A549 (cell line): ENCODE data around the gene FGGY. TPM values are rescaled to one million over a fixed set of nuclear protein-coding genes. Genes with fewer than 3 reads are reported as not detected.

Source experiments
- ATAC-seq, 2 experiments: fragments of 200-7000 bp in 1 of 2; fragments of >200 bp in 1 of 2; cut with Nextera tagmentation in 1 of 2; cut with Tn5 transposase in 1 of 2; 3 replicates each; pipeline versions ENCODE4 v1.8.0 to v1.9.1; 2018 to 2020; ENCODE audit warnings: mild to moderate bottlenecking in 1 of 2, moderate library complexity in 1 of 2
- CTCF ChIA-PET: fragments of 300-600 bp; sonication (Branson Sonifier 250); formaldehyde crosslinking; extraction: SDS; loops from one replicate; lab custom pipeline; 2021; ENCODE audit warnings: antibody characterized with exemption, inconsistent platforms; lab: Yijun Ruan, JAX
- POLR2A ChIA-PET: fragments of 350-600 bp; formaldehyde crosslinking; extraction: SDS; loops from one replicate; lab custom pipeline; 2021; ENCODE audit warnings: antibody characterized with exemption, inconsistent platforms; lab: Yijun Ruan, JAX
- DNase-seq, 2 experiments: peaks; one replicate each; pipeline versions ENCODE4 v3.0.0 to v3.0.0-alpha.2; 2011 to 2016; ENCODE audit warnings: low read depth in 1 of 2, low spot score in 1 of 2
- FAIRE-seq: peaks from 2 replicates; lab custom pipeline; 2011; peaks lifted over from hg19 to GRCh38; lab: Jason Lieb, UNC
- H3K27ac ChIP-seq, 2 experiments: fragments of >200 bp; sonication (Bioruptor Twin); formaldehyde crosslinking; 3 replicates each; pipeline ENCODE4 v1.5.1; 2016 to 2017
- H3K4me1 ChIP-seq: fragments of >200 bp; sonication (Bioruptor Twin); formaldehyde crosslinking; 3 replicates; pipeline ENCODE4 v1.6.1; 2016
- H3K4me2 ChIP-seq: fragments of >200 bp; sonication (Bioruptor Twin); formaldehyde crosslinking; 3 replicates; pipeline ENCODE4 v1.6.1; 2016
- H3K4me3 ChIP-seq: fragments of >200 bp; sonication (Bioruptor Twin); formaldehyde crosslinking; 3 replicates; pipeline ENCODE4 v1.5.1; 2016
- H3K9me3 ChIP-seq: fragments of >200 bp; sonication (Bioruptor Twin); formaldehyde crosslinking; 3 replicates; pipeline ENCODE4 v1.6.1; 2016
- BCL3 ChIP-seq: fragments of >200 bp; sonication (Bioruptor Twin); formaldehyde crosslinking; IDR thresholded peaks from 3 replicates; pipeline ENCODE4 v1.6.1; 2016
- CHD2 ChIP-seq: fragments of 150-350 bp; IDR thresholded peaks from 2 replicates; pipeline ENCODE4 v1.6.1; 2014; ENCODE audit warnings: low read length; ENCODE audit not compliant: partially characterized antibody
- HOXB13 ChIP-seq: fragments of 250-450 bp; sonication (Bioruptor Pico); IDR thresholded peaks from 2 replicates; pipeline ENCODE4 v1.5.0; 2020; ENCODE audit warnings: low read depth, mild to moderate bottlenecking, moderate library complexity
- JUN ChIP-seq, 2 experiments: fragments of >200 bp; sonication (Bioruptor Twin); formaldehyde crosslinking; IDR thresholded peaks; 2 replicates in 1 of 2; 3 replicates in 1 of 2; pipeline ENCODE4 v1.6.1; 2016 to 2017
- MAFK ChIP-seq: fragments of 450-650 bp; IDR thresholded peaks from 2 replicates; pipeline ENCODE4 v1.6.1; 2014; ENCODE audit not compliant: partially characterized antibody
- MAZ ChIP-seq: fragments of 150-350 bp; IDR thresholded peaks from 2 replicates; pipeline ENCODE4 v1.6.1; 2014; ENCODE audit warnings: antibody characterized with exemption, low read depth, low read length, borderline replicate concordance
- NR3C1 ChIP-seq: fragments of >200 bp; sonication (Bioruptor Twin); formaldehyde crosslinking; IDR thresholded peaks from 3 replicates; pipeline ENCODE4 v1.6.1; 2017
- PHF8 ChIP-seq: fragments of 200-600 bp; sonication (generic); IDR thresholded peaks from 2 replicates; pipeline ENCODE4 v1.6.1; 2016; ENCODE audit warnings: low read depth, mild to moderate bottlenecking, antibody characterized with exemption, moderate library complexity, borderline replicate concordance
- POLR2A ChIP-seq: IDR thresholded peaks from 2 replicates; pipeline ENCODE4 v1.6.1; 2012; ENCODE audit warnings: mild to moderate bottlenecking, low read length
- RCOR1 ChIP-seq: fragments of 150-350 bp; IDR thresholded peaks from 2 replicates; pipeline ENCODE4 v1.6.1; 2014; ENCODE audit warnings: antibody characterized with exemption, low read length, low read depth
- RNF2 ChIP-seq: fragments of 200-600 bp; sonication (generic); IDR thresholded peaks from 2 replicates; pipeline ENCODE4 v1.6.1; 2016; ENCODE audit warnings: low read depth, mild to moderate bottlenecking, antibody characterized with exemption, moderate library complexity, borderline replicate concordance
- SREBF2 ChIP-seq: fragments of 450-650 bp; IDR thresholded peaks from 2 replicates; pipeline ENCODE4 v1.6.1; 2014; ENCODE audit warnings: mild to moderate bottlenecking, moderate library complexity
- USF2 ChIP-seq: fragments of 450-650 bp; IDR thresholded peaks from 2 replicates; pipeline ENCODE4 v1.6.1; 2014; ENCODE audit warnings: antibody characterized with exemption
- ZC3H11A ChIP-seq: fragments of 450-650 bp; IDR thresholded peaks from 2 replicates; pipeline ENCODE4 v1.6.1; 2014; ENCODE audit warnings: antibody characterized with exemption, mild to moderate bottlenecking
- ZFP36 ChIP-seq: fragments of 450-650 bp; IDR thresholded peaks from 2 replicates; pipeline ENCODE4 v1.6.1; 2014; ENCODE audit warnings: borderline replicate concordance; ENCODE audit not compliant: partially characterized antibody
- ZSCAN20 ChIP-seq: fragments of 250-450 bp; sonication (Bioruptor Pico); IDR thresholded peaks from 2 replicates; pipeline ENCODE4 v1.8.0; 2022; ENCODE audit warnings: mild to moderate bottlenecking, moderate library complexity
- WGBS: methylation state at CpG from one replicate; pipeline ENCODE4 v1.1.6; 2017; ENCODE audit errors: missing lambda C conversion rate; 5-methylcytosine and 5-hydroxymethylcytosine counted together
- polyA plus RNA-seq, 4 experiments: library from polyadenylated mRNA; depleted of rRNA in 3 of 4; stranded (reverse); fragments of >200 nt; fragmentation: RNase III in 1 of 4; extraction: RNeasy Plus Mini Kit Qiagen cat#74134 plus additional on column Dnase treatment in 1 of 4; gene quantifications; 2 replicates in 3 of 4; 3 replicates in 1 of 4; pipeline ENCODE4 v1.2.3, GENCODE V29; 2011 to 2017
- TF ChIP-seq, protein P1 (sequence below): fragments of >200 bp; sonication (Bioruptor Twin); formaldehyde crosslinking; IDR thresholded peaks from 3 replicates; pipeline ENCODE4 v1.5.1; 2016
- TF ChIP-seq, protein P2 (sequence below): IDR thresholded peaks from 2 replicates; pipeline ENCODE4 v1.6.1; 2012; ENCODE audit warnings: low read depth, borderline replicate concordance
- TF ChIP-seq, protein P3 (sequence below): fragments of >200 bp; sonication (Bioruptor Twin); formaldehyde crosslinking; IDR thresholded peaks from 2 replicates; pipeline ENCODE4 v1.6.1; 2016
- TF ChIP-seq, protein P4 (sequence below): fragments of 200-600 bp; sonication (generic); IDR thresholded peaks from 2 replicates; pipeline ENCODE4 v1.6.1; 2016; ENCODE audit warnings: antibody characterized with exemption, mild to moderate bottlenecking, moderate library complexity

The FGGY gene
- polyA plus RNA-seq, 2 of the 4 experiments (the other 2 are of a cell fraction) = 2.9 to 4.8 TPM

DNA sequence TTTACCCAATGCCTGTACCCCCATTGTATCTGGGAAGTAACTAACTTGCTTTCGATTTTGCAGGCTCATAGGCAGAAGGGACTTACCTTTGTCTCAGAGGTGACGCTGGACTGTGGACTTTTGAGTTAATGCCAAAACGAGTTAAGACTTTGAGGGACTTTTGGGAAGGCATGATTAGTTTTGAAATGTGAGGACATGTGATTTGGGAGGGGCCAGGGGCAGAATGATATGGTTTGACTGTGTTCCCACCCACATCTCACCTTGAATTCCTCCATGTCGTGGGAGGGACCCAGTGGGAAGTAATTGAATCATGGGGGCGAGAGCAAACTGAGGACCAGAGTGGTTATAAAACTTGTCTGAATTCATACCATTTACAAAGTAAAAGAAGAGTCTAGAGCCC is 440.7 kb downstream of the FGGY start (continued):
- TF ChIP-seq NR3C1 (no peak), HOXB13 (no peak), MAFK (no peak), ZC3H11A (no peak)

DNA sequence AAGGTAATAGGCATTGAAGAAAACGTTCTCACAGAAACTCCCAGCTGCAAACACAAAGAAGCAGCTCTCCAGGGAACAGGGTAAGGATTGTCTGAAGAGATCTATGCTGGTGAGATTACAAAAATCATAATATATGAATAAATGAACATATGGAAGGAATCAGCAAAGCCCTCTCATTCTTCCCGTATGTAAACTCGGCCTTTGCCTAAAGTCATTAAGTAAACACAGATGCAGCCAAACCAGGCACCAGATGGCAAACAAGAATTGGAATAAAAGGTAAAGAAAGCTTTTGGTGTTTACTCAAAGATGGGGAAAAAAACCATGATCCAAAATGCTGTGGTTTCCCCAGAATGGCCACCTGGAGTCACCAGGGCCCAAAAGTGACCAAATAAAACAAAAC is 441.3 kb downstream of the FGGY start:
- POLR2A ChIA-PET = no interaction called here
- H3K9me3 ChIP-seq = no peaks in the 10 kb centered on the region; the same call in 1 of the 3 replicates
- 25% methylated on average over 3 of the region's 3 CpGs for WGBS
- H3K27ac ChIP-seq = no peak overlapping the region
- no peaks in the 10 kb centered on the region for H3K4me1 ChIP-seq
- H3K4me3 ChIP-seq = no peak overlapping the region
- no peak for FAIRE-seq
- DNase-seq = no peak
- CTCF ChIA-PET = interaction anchor here (2.3 kb wide), 1 partner anchor 22 kb away, joined by 11 read pairs; no protein-coding TSS in a partner anchor
- no peak for ATAC-seq
- no peak overlapping the region for H3K4me2 ChIP-seq
- TF ChIP-seq RNF2 (no peak), MAZ (no peak), MAFK (no peak), ZSCAN20 (CRISPR knock-in tag) (no peak), BCL3 (no peak), USF2 (no peak), PHF8 (no peak), POLR2A (no peak), ZFP36 (no peak), CHD2 (no peak), ZC3H11A (no peak), RCOR1 (no peak), JUN (IDR thresholded peaks at IDR 0.05) (no peak), SREBF2 (no peak)
- TF ChIP-seq, protein P1, sequence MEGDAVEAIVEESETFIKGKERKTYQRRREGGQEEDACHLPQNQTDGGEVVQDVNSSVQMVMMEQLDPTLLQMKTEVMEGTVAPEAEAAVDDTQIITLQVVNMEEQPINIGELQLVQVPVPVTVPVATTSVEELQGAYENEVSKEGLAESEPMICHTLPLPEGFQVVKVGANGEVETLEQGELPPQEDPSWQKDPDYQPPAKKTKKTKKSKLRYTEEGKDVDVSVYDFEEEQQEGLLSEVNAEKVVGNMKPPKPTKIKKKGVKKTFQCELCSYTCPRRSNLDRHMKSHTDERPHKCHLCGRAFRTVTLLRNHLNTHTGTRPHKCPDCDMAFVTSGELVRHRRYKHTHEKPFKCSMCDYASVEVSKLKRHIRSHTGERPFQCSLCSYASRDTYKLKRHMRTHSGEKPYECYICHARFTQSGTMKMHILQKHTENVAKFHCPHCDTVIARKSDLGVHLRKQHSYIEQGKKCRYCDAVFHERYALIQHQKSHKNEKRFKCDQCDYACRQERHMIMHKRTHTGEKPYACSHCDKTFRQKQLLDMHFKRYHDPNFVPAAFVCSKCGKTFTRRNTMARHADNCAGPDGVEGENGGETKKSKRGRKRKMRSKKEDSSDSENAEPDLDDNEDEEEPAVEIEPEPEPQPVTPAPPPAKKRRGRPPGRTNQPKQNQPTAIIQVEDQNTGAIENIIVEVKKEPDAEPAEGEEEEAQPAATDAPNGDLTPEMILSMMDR = no peak
- TF ChIP-seq, protein P2, sequence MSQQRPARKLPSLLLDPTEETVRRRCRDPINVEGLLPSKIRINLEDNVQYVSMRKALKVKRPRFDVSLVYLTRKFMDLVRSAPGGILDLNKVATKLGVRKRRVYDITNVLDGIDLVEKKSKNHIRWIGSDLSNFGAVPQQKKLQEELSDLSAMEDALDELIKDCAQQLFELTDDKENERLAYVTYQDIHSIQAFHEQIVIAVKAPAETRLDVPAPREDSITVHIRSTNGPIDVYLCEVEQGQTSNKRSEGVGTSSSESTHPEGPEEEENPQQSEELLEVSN = no peak
- TF ChIP-seq, protein P3, sequence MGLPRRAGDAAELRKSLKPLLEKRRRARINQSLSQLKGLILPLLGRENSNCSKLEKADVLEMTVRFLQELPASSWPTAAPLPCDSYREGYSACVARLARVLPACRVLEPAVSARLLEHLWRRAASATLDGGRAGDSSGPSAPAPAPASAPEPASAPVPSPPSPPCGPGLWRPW = no peak
- TF ChIP-seq, protein P4, sequence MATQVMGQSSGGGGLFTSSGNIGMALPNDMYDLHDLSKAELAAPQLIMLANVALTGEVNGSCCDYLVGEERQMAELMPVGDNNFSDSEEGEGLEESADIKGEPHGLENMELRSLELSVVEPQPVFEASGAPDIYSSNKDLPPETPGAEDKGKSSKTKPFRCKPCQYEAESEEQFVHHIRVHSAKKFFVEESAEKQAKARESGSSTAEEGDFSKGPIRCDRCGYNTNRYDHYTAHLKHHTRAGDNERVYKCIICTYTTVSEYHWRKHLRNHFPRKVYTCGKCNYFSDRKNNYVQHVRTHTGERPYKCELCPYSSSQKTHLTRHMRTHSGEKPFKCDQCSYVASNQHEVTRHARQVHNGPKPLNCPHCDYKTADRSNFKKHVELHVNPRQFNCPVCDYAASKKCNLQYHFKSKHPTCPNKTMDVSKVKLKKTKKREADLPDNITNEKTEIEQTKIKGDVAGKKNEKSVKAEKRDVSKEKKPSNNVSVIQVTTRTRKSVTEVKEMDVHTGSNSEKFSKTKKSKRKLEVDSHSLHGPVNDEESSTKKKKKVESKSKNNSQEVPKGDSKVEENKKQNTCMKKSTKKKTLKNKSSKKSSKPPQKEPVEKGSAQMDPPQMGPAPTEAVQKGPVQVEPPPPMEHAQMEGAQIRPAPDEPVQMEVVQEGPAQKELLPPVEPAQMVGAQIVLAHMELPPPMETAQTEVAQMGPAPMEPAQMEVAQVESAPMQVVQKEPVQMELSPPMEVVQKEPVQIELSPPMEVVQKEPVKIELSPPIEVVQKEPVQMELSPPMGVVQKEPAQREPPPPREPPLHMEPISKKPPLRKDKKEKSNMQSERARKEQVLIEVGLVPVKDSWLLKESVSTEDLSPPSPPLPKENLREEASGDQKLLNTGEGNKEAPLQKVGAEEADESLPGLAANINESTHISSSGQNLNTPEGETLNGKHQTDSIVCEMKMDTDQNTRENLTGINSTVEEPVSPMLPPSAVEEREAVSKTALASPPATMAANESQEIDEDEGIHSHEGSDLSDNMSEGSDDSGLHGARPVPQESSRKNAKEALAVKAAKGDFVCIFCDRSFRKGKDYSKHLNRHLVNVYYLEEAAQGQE = no peak
- TF ChIP-seq, all 56 proteins: peak for 0
